BJ (cell line): ENCODE results near the gene MACROD1. TPM values are rescaled to one million over a fixed set of nuclear protein-coding genes. Genes with fewer than 3 reads are reported as not detected.

Source experiments
- CTCF ChIA-PET: fragments of 350-600 bp; formaldehyde crosslinking; extraction: SDS; loops from one replicate; lab custom pipeline; 2021; ENCODE audit warnings: antibody characterized with exemption, inconsistent platforms; lab: Yijun Ruan, JAX
- POLR2A ChIA-PET: fragments of 300-600 bp; sonication (Branson Sonifier 250); formaldehyde crosslinking; extraction: SDS; loops from one replicate; lab custom pipeline; 2021; ENCODE audit warnings: antibody characterized with exemption; lab: Charles Lee
- DNase-seq: peaks from one replicate; pipeline ENCODE4 v3.0.0-alpha.2; 2011; ENCODE audit warnings: low read depth
- H3K27me3 ChIP-seq: 2 replicates; pipeline ENCODE4 v1.6.0; 2011; ENCODE audit warnings: low read length; ENCODE audit not compliant: control insufficient read depth, insufficient read depth
- H3K36me3 ChIP-seq: 2 replicates; pipeline ENCODE4 v1.5.1; 2011; ENCODE audit warnings: low read length; ENCODE audit not compliant: control insufficient read depth, insufficient read depth
- H3K4me3 ChIP-seq: 2 replicates; pipeline ENCODE4 v1.5.1; 2011; ENCODE audit warnings: low read depth, mild to moderate bottlenecking, control low read depth, low read length
- CTCF ChIP-seq: IDR thresholded peaks from 2 replicates; pipeline ENCODE4 v1.5.1; 2011; ENCODE audit warnings: low read depth, mild to moderate bottlenecking, control low read depth, inconsistent platforms, low read length, moderate library complexity; ENCODE audit not compliant: insufficient read depth
- polyA plus RNA-seq: library from polyadenylated mRNA; depleted of rRNA; stranded (reverse); fragments of >200 nt; gene quantifications from 2 replicates; pipeline ENCODE4 v1.2.3, GENCODE V29; 2011

MACROD1 gene
- polyA plus RNA-seq, 1 experiment = 12.4 TPM

- ChIA-PET CTCF (interaction anchor here (0.9 to 1.2 kb wide), 2 partner anchors 15 to 124 kb away, joined by 3 to 4 read pairs; no protein-coding TSS in a partner anchor), POLR2A (no interaction called here)
- no peak for DNase-seq
- H3K4me3 ChIP-seq = no peak overlapping the region
- no peak for TF ChIP-seq CTCF
- H3K36me3 ChIP-seq = no peaks in the 10 kb centered on the region
- H3K27me3 ChIP-seq = no peaks in the 10 kb centered on the region
Measured at GRCh38 chr11:64021757-64022093, 144.2 kb downstream of the MACROD1 start.

GRCh38 chr11:64020976-64021756, 144.7 kb downstream of the MACROD1 start:
- Histone ChIP-seq H3K27me3 (no peaks in the 10 kb centered on the region), H3K36me3 (no peaks in the 10 kb centered on the region), H3K4me3 (no peak overlapping the region)
- ChIA-PET POLR2A (no interaction called here), CTCF (no interaction called here)
- no peak for TF ChIP-seq CTCF
- no peak for DNase-seq

- no peak for TF ChIP-seq CTCF
- DNase-seq = no peak
- Histone ChIP-seq H3K36me3 (no peaks in the 10 kb centered on the region), H3K27me3 (no peaks in the 10 kb centered on the region), H3K4me3 (no peak overlapping the region)
- ChIA-PET POLR2A (no interaction called here), CTCF (interaction anchor here (1.6 kb wide), 1 partner anchor 17 kb away, joined by 6 read pairs; no protein-coding TSS in a partner anchor)
Measured at GRCh38 chr11:64019106-64020037, 146.5 kb downstream of the MACROD1 start.

DNA sequence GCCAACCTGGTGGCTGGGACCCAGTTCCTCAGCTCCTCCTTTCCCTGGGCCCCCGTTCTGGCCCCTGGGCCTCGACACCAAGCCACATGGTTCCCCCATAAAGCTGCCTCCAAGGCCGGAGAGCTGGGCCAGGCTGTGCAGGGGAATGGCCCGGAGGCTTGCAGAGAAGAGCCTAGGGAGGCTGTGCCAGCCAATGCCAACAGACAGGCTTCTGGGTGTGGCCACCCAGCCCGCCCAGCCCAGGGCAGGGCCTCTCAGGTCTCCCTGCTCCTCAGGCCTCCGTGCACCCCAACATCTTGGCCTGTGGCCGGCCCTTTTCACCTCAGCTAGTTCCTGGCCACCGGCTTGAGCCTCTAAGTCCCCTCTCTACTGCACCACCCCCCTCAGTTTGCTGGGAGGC, 147.6 kb downstream of the MACROD1 start:
- H3K36me3 ChIP-seq = no peaks in the 10 kb centered on the region
- no peak for TF ChIP-seq CTCF
- ChIA-PET CTCF (interaction anchor here (0.8 to 1.7 kb wide), 3 partner anchors 11 to 22 kb away, joined by 3 read pairs; no protein-coding TSS in a partner anchor), POLR2A (no interaction called here)
- no peak overlapping the region for H3K4me3 ChIP-seq
- no peak for DNase-seq
- no peaks in the 10 kb centered on the region for H3K27me3 ChIP-seq

- POLR2A ChIA-PET = no interaction called here
Measured at GRCh38 chr11:64017945-64018224, 148.0 kb downstream of the MACROD1 start.

More at GRCh38 chr11:64017945-64018224, 148.0 kb downstream of the MACROD1 start:
- CTCF ChIA-PET = interaction anchor here (0.8 to 1.7 kb wide), 4 partner anchors 11 to 129 kb away, joined by 3 read pairs; no protein-coding TSS in a partner anchor
- Histone ChIP-seq H3K4me3 (no peak overlapping the region), H3K36me3 (no peaks in the 10 kb centered on the region), H3K27me3 (no peaks in the 10 kb centered on the region)
- no peak for TF ChIP-seq CTCF
- no peak for DNase-seq
